ENCODE results near the gene GORASP2.
"Not testable (repeated sequence)": the region's sequence is repeated elsewhere in the genome, so short reads cannot be mapped to it uniquely, and the experiment has no call there.

Gene GORASP2

GRCh38 chr2:170928824-170929685, at the start of gene GORASP2:
Gene GORASP2 (plus strand): TSS chr2:170929253. CDS start chr2:170929341, 88 bp downstream.
- DNase-seq (ENCODE audit: low spot score) = peak; percentile 98

GRCh38 chr2:170881840-170882239, 47.2 kb upstream of the GORASP2 start:
- no peak for DNase-seq (ENCODE audit: low spot score)

- DNase-seq (ENCODE audit: low spot score) = no peak
These were observed 46.3 kb upstream of the GORASP2 start for GRCh38 chr2:170882758-170883157.

GRCh38 chr2:170883683-170884082, 45.4 kb upstream of the GORASP2 start:
- DNase-seq (ENCODE audit: low spot score) = no peak

GRCh38 chr2:170885130-170885791, 43.8 kb upstream of the GORASP2 start:
- DNase-seq (ENCODE audit: low spot score) = no peak

- no peak for DNase-seq (ENCODE audit: low spot score)
These were observed 42.7 kb upstream of the GORASP2 start for GRCh38 chr2:170886386-170886785.

GRCh38 chr2:170887496-170887895, 41.6 kb upstream of the GORASP2 start:
- DNase-seq (ENCODE audit: low spot score) = no peak

GRCh38 chr2:170887896-170888295, 41.2 kb upstream of the GORASP2 start:
- DNase-seq (ENCODE audit: low spot score) = no peak

GRCh38 chr2:170891893-170892292, 37.2 kb upstream of the GORASP2 start:
- no peak for DNase-seq (ENCODE audit: low spot score)

GRCh38 chr2:170892391-170892951, 36.6 kb upstream of the GORASP2 start:
- DNase-seq (ENCODE audit: low spot score) = no peak

GRCh38 chr2:170895023-170895757, 33.9 kb upstream of the GORASP2 start:
- DNase-seq (ENCODE audit: low spot score) = no peak

- DNase-seq (ENCODE audit: low spot score) = no peak
These were observed 32.4 kb upstream of the GORASP2 start for GRCh38 chr2:170896622-170897021.

- DNase-seq (ENCODE audit: low spot score) = no peak
These were observed 31.9 kb upstream of the GORASP2 start for GRCh38 chr2:170897108-170897507.

GRCh38 chr2:170905864-170906263, 23.2 kb upstream of the GORASP2 start:
- DNase-seq (ENCODE audit: low spot score) = no peak

- no peak for DNase-seq (ENCODE audit: low spot score)
These were observed 17.7 kb upstream of the GORASP2 start for GRCh38 chr2:170911314-170911889.

GRCh38 chr2:170914994-170915666, 13.9 kb upstream of the GORASP2 start:
- DNase-seq (ENCODE audit: low spot score) = not testable (repeated sequence)

- no peak for DNase-seq (ENCODE audit: low spot score)
These were observed 11.7 kb upstream of the GORASP2 start for GRCh38 chr2:170917219-170917913.

- no peak for DNase-seq (ENCODE audit: low spot score)
These were observed 11.1 kb upstream of the GORASP2 start for GRCh38 chr2:170917957-170918356.

GRCh38 chr2:170921873-170922272, 7.2 kb upstream of the GORASP2 start:
- DNase-seq (ENCODE audit: low spot score) = not testable (repeated sequence)

- no peak for DNase-seq (ENCODE audit: low spot score)
These were observed 6.2 kb upstream of the GORASP2 start for GRCh38 chr2:170922634-170923494.

Measured in HuH-7 (cell line).